T-helper 17 cell (primary cell): Measurements from ENCODE around the gene LGALS8. TPM values are rescaled to one million over a fixed set of nuclear protein-coding genes. Genes with fewer than 3 reads are reported as not detected.
"Not testable (repeated sequence)": the region's sequence is repeated elsewhere in the genome, so short reads cannot be mapped to it uniquely, and the experiment has no call there.

Experiments
- ATAC-seq: fragments of 150-1000 bp; cut with Tn5 transposase; 2 replicates; pipeline ENCODE4 v1.10.0; 2021; ENCODE audit warnings: mild to moderate bottlenecking, moderate library complexity
- DNase-seq, 3 donors: peaks; one replicate each; pipeline versions ENCODE4 v3.0.0 to v3.0.0-alpha.2; 2020 to 2021
- H3K9me3 ChIP-seq: one replicate; pipeline ENCODE4 v1.7.0; 2013; ENCODE audit warnings: low read length, mild to moderate bottlenecking; ENCODE audit not compliant: control insufficient read depth, poor library complexity, severe bottlenecking
- H3K27ac Mint-ChIP-seq: one replicate; pipeline ENCODE4 v1.8.0; 2022; ENCODE audit warnings: mild to moderate bottlenecking, moderate library complexity, mixed read lengths
- H3K27me3 Mint-ChIP-seq: one replicate; pipeline ENCODE4 v1.8.0; 2022; ENCODE audit warnings: mixed read lengths
- H3K36me3 Mint-ChIP-seq: one replicate; pipeline ENCODE4 v1.8.0; 2022; ENCODE audit warnings: low read depth, mixed read lengths
- H3K4me1 Mint-ChIP-seq: one replicate; pipeline ENCODE4 v1.8.0; 2022; ENCODE audit warnings: mild to moderate bottlenecking, mixed read lengths
- H3K4me3 Mint-ChIP-seq: one replicate; pipeline ENCODE4 v1.8.0; 2022; ENCODE audit warnings: mild to moderate bottlenecking, moderate library complexity, mixed read lengths
- total RNA-seq, 4 donors: library from RNA in 2 of 4; stranded (reverse) in 2 of 4; gene quantifications; one replicate each; pipeline ENCODE4 v1.2.3 and lab custom pipeline; 2022 to 2026

LGALS8 gene
- total RNA-seq, 2 donors from 2014 or later, result 161 to 173 TPM

GRCh38 chr1:236497908-236498307 lies 25.9 kb upstream of the LGALS8 start:
- no peaks in the 10 kb centered on the region for H3K9me3 ChIP-seq
- DNase-seq (no peak), ATAC-seq (no peak)
- no peak overlapping the region for H3K27ac Mint-ChIP-seq
- no peak overlapping the region for H3K4me3 Mint-ChIP-seq
- no peaks in the 10 kb centered on the region for H3K36me3 Mint-ChIP-seq
- no peaks in the 10 kb centered on the region for H3K27me3 Mint-ChIP-seq
- H3K4me1 Mint-ChIP-seq, result peaks cover 13% of the 10 kb centered on the region

DNA sequence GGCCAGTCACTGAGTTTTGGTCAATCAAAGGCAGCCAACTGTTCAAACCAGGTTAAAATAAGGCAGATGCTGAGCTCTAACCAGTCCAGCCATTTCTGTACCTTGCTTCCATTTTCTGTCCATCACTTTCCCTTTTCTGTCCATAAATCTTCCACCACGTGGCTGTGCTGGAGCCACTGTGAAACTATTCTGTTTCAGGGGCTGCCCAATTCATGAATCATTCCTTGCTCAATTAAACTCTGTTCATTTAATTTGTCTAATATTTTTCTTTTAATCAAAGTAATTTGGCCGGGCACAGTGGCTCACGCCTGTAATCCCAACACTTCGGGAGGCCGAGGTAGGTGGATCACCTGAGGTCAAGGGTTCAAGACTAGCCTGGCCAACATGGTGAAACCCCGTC lies 22.7 kb upstream of the LGALS8 start:
- no peaks in the 10 kb centered on the region for H3K36me3 Mint-ChIP-seq
- peaks cover 12% of the 10 kb centered on the region for H3K4me1 Mint-ChIP-seq
- H3K9me3 ChIP-seq, result no peaks in the 10 kb centered on the region
- ATAC-seq, result no peak
- no peak overlapping the region for H3K4me3 Mint-ChIP-seq
- H3K27ac Mint-ChIP-seq, result no peak overlapping the region
- DNase-seq, result no peak
- no peaks in the 10 kb centered on the region for H3K27me3 Mint-ChIP-seq

- DNase-seq (no peak), ATAC-seq (no peak)
- Mint-ChIP-seq H3K4me1 (peaks cover 11% of the 10 kb centered on the region), H3K27me3 (no peaks in the 10 kb centered on the region), H3K36me3 (no peaks in the 10 kb centered on the region), H3K27ac (peak overlapping the region; percentile 89), H3K4me3 (peak overlapping the region; percentile 87)
- no peaks in the 10 kb centered on the region for H3K9me3 ChIP-seq
Measured at GRCh38 chr1:236502579-236502971, 21.2 kb upstream of the LGALS8 start.

GRCh38 chr1:236502972-236503639 lies 20.7 kb upstream of the LGALS8 start:
- H3K9me3 ChIP-seq, result no peaks in the 10 kb centered on the region
- Mint-ChIP-seq H3K27ac (peak overlapping the region; percentile 89), H3K4me3 (peak overlapping the region; percentile 87), H3K36me3 (no peaks in the 10 kb centered on the region), H3K4me1 (peaks cover 11% of the 10 kb centered on the region), H3K27me3 (no peaks in the 10 kb centered on the region)
- DNase-seq (no peak), ATAC-seq (no peak)

DNA sequence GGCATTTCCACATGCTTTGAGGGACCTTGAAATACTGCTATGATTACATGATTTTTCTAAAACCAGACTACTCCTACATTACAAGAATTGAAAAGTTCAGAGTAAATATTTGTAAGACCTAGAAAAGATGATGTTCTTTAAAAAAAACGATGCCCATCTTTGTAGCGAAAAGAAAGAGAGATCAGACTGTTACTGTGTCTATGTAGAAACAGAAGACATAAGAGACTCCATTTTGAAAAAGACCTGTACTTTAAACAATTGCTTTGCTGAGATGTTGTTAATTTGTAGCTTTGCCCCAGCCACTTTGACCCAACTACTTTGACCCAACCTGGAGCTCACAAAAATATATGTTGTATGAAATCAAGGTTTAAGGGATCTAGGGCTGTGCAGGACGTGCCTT lies 19.4 kb upstream of the LGALS8 start:
- not testable (repeated sequence) for H3K36me3 Mint-ChIP-seq, H3K27ac Mint-ChIP-seq, DNase-seq, H3K27me3 Mint-ChIP-seq, H3K4me3 Mint-ChIP-seq, ATAC-seq, H3K9me3 ChIP-seq
- peaks cover 21% of the 10 kb centered on the region for H3K4me1 Mint-ChIP-seq

DNA sequence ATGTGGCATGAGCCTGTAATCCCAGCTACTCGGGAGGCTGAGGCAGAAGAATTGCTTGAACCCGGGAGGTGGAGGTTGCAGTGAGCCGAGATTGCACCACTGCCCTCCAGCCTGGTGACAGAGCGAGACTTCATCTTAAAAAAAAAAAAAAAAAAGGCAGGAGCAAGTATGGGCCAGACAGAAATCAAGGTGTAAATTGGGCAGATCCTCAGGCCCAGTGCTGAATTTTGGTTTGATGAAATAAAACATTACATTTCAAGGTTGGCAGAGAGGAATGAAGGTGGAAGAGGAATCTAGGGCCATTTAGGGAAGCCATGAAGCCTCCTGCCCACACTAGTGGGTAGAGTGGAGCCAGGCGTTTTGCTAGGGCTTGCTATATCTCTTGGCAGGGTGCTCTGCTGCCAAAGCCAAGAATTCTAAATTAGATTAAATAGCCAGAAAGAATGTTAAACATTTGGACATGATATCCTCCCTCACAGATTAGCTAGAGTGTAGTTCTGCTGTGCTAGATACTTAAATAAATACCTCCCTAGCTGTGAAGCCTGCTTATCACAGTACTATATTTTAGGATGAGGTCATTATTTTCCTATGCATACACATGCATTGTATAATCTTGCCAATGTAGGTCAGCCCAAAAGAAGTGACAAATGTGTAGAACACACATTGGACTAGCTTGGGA lies 16.6 kb upstream of the LGALS8 start:
- no peaks in the 10 kb centered on the region for H3K9me3 ChIP-seq
- H3K27ac Mint-ChIP-seq, result peak overlapping the region; percentile 91
- H3K36me3 Mint-ChIP-seq, result no peaks in the 10 kb centered on the region
- H3K4me3 Mint-ChIP-seq, result no peak overlapping the region
- no peak for DNase-seq
- no peaks in the 10 kb centered on the region for H3K27me3 Mint-ChIP-seq
- H3K4me1 Mint-ChIP-seq, result peaks cover 29% of the 10 kb centered on the region
- no peak for ATAC-seq

DNA sequence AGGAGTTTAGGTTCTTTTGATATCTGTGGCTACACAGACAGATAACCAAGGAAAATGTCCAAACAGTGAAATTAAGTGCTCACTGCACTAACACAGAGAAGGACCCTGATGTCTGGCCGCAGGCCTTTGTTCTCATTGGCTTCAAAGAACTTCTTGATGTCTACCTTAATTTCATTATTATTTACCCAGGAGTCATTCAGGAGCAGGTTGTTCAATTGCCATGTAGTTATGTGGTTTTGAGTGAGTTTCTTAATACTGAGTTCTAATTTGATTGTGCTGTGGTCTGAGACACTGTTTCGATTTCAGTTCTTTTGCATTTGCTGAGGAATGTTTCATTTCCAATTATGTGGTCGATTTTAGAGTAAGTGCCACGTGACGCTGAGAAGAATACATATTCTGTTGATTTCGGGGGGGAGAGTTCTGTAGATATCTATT lies 15.2 kb upstream of the LGALS8 start:
- DNase-seq (no peak), ATAC-seq (no peak)
- Mint-ChIP-seq H3K4me3 (peak overlapping the region; percentile 85), H3K4me1 (peaks cover 19% of the 10 kb centered on the region), H3K27me3 (no peaks in the 10 kb centered on the region), H3K27ac (peak overlapping the region; percentile 91), H3K36me3 (no peaks in the 10 kb centered on the region)
- no peaks in the 10 kb centered on the region for H3K9me3 ChIP-seq

GRCh38 chr1:236509203-236509602 lies 14.6 kb upstream of the LGALS8 start:
- H3K9me3 ChIP-seq, result no peaks in the 10 kb centered on the region
- no peak for DNase-seq
- no peak for ATAC-seq
- Mint-ChIP-seq H3K4me3 (peak overlapping the region; percentile 85), H3K27me3 (no peaks in the 10 kb centered on the region), H3K27ac (peak overlapping the region; percentile 91), H3K4me1 (peaks cover 18% of the 10 kb centered on the region), H3K36me3 (no peaks in the 10 kb centered on the region)

DNA sequence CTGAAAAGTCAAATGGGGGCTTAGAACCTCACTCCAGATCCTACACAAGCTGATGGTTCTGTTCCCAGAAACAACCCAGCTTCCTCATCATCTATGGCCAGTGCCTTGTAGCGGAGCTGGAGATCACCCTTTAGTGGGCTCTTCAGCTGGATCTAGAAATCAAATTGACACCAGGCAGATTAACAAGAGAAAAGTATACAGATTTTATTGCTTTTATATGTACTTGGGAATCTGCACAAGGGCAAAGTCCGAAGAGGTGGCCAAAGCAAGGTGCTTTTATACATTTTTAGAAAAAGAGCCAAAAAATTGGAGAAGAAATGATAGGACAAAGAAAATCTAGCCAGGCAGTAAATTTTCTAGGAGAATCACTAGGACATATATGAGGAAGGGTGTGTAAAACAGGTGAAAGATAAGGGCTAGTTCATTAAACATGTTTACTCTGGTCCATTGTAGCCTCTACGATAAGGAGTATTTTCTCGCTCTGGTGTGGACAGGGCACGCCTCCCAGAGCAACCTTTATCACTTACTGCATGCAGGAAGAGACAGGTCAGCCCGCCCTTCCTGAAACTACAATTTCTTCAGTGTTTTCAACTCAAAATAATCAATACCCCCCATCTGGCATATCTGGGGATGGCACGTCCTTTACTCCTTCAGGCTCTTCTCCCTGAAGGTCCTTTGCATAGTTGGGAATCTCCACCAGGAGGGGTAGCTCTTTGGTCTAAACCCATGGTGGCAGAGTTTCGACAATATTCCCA lies 14.0 kb upstream of the LGALS8 start:
- Mint-ChIP-seq H3K4me3 (peak overlapping the region; percentile 47), H3K36me3 (no peaks in the 10 kb centered on the region), H3K27me3 (no peaks in the 10 kb centered on the region), H3K27ac (peak overlapping the region; percentile 91), H3K4me1 (peaks cover 18% of the 10 kb centered on the region)
- DNase-seq, result no peak
- ATAC-seq, result no peak
- no peaks in the 10 kb centered on the region for H3K9me3 ChIP-seq

GRCh38 chr1:236511735-236512418 lies 11.9 kb upstream of the LGALS8 start:
- Mint-ChIP-seq H3K36me3 (no peaks in the 10 kb centered on the region), H3K4me1 (peaks cover 32% of the 10 kb centered on the region), H3K4me3 (no peak overlapping the region), H3K27ac (peak overlapping the region; percentile 62), H3K27me3 (no peaks in the 10 kb centered on the region)
- no peaks in the 10 kb centered on the region for H3K9me3 ChIP-seq
- DNase-seq (no peak), ATAC-seq (no peak)

GRCh38 chr1:236514703-236515442 lies 8.9 kb upstream of the LGALS8 start:
- Mint-ChIP-seq H3K4me1 (peaks cover 32% of the 10 kb centered on the region), H3K27me3 (no peaks in the 10 kb centered on the region), H3K36me3 (no peaks in the 10 kb centered on the region), H3K27ac (peak overlapping the region; percentile 99), H3K4me3 (no peak overlapping the region)
- DNase-seq (no peak), ATAC-seq (no peak)
- H3K9me3 ChIP-seq, result no peaks in the 10 kb centered on the region

DNA sequence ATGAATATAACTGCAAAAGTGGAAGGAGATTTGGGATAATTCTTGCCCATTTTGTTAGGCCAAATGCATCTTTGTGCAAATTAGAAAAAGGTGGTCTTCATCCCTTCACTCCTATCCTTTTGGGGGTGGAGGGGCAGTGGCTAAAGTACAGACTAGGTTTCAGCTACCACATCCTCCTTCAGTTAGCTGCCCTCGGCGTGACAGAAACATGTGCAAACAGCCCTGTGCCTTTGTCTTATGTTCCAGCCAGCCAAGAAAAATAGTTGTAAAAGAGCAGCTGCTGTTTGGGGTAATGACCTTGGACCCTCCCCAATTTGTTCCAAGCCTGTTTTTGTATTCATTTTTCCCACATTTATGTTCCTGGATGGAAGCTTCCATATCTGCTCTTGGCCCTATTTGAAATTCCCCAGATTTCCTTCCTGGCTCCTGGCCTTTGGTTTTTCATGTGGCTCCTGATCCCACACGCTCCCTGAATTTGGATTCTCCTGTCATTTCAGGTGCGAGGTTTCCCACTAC lies 8.3 kb upstream of the LGALS8 start:
- H3K27me3 Mint-ChIP-seq, result no peaks in the 10 kb centered on the region
- peaks cover 30% of the 10 kb centered on the region for H3K4me1 Mint-ChIP-seq
- H3K36me3 Mint-ChIP-seq, result peaks cover 3% of the 10 kb centered on the region
- no peak for DNase-seq
- peak overlapping the region; percentile 89 for H3K4me3 Mint-ChIP-seq
- H3K9me3 ChIP-seq, result no peaks in the 10 kb centered on the region
- no peak for ATAC-seq
- H3K27ac Mint-ChIP-seq, result peak overlapping the region; percentile 99
